GM23338 (cell line): ENCODE measurements around the gene FBXO9. TPM values are rescaled to one million over a fixed set of nuclear protein-coding genes. Genes with fewer than 3 reads are reported as not detected.

ENCODE experiments used
- CREB1 ChIP-seq: fragments of 250-450 bp; sonication (Bioruptor Pico); IDR thresholded peaks from 2 replicates; pipeline ENCODE4 v1.5.0; 2020; ENCODE audit warnings: low read depth, mild to moderate bottlenecking, moderate library complexity
- CTCF ChIP-seq, 2 experiments: fragments of 200-600 bp in 1 of 2; sonication (generic) in 1 of 2; conservative IDR thresholded peaks; 2 replicates each; pipeline versions ENCODE4 v1.5.1 to v1.6.1; 2016 to 2017; ENCODE audit warnings: antibody characterized with exemption in 2 of 2, low read depth in 2 of 2, mild to moderate bottlenecking in 2 of 2, moderate library complexity in 1 of 2
- EZH2 ChIP-seq: fragments of 200-600 bp; sonication (generic); IDR thresholded peaks from one replicate; pipeline ENCODE4 v1.8.0; 2017; ENCODE audit warnings: antibody characterized with exemption, mild to moderate bottlenecking, low read depth; ENCODE audit not compliant: unreplicated experiment
- EZH2phosphoT487 ChIP-seq: fragments of 200-600 bp; sonication (generic); IDR thresholded peaks from one replicate; pipeline ENCODE4 v1.8.1; 2018; ENCODE audit warnings: antibody characterized with exemption; ENCODE audit not compliant: unreplicated experiment
- JUNB ChIP-seq: IDR thresholded peaks from one replicate; pipeline ENCODE4 v1.6.1; 2016; ENCODE audit warnings: antibody characterized with exemption; ENCODE audit not compliant: unreplicated experiment
- NANOG ChIP-seq: IDR thresholded peaks from 2 replicates; pipeline ENCODE4 v1.6.1; 2016; ENCODE audit warnings: antibody characterized with exemption, borderline replicate concordance
- STAT1 ChIP-seq: IDR thresholded peaks from one replicate; pipeline ENCODE4 v1.6.1; 2016; ENCODE audit warnings: antibody characterized with exemption; ENCODE audit not compliant: unreplicated experiment
- ZNF114 ChIP-seq: fragments of 250-450 bp; sonication (Bioruptor Pico); IDR thresholded peaks from 2 replicates; pipeline ENCODE4 v1.5.0; 2020; ENCODE audit warnings: mild to moderate bottlenecking, moderate library complexity
- ZNF331 ChIP-seq: fragments of 250-450 bp; sonication (Bioruptor Pico); IDR thresholded peaks from 2 replicates; pipeline ENCODE4 v1.5.0; 2020; ENCODE audit warnings: low read depth, mild to moderate bottlenecking, moderate library complexity
- ZNF462 ChIP-seq: fragments of 250-450 bp; sonication (Bioruptor Pico); IDR thresholded peaks from 2 replicates; pipeline ENCODE4 v1.5.0; 2020; ENCODE audit warnings: mild to moderate bottlenecking, moderate library complexity
- polyA plus RNA-seq: library from polyadenylated mRNA; unstranded; fragments of >200 nt; fragmentation: Nextera tagmentation; extraction: Ambion mirVana; gene quantifications from 2 replicates; pipeline ENCODE4 v1.2.1, GENCODE V29; 2016
- total RNA-seq: library from RNA; depleted of rRNA; stranded (reverse); fragments of >200 nt; shearing (Covaris generic); gene quantifications from 2 replicates; pipeline ENCODE4 v1.2.3, GENCODE V29; 2014

FBXO9 gene
- total and polyA plus RNA-seq, 2 experiments from 2014 or later, result 29.8 to 32.8 TPM

- TF ChIP-seq ZNF462 (CRISPR knock-in tag) (no peak), ZNF331 (CRISPR knock-in tag) (no peak), ZNF114 (no peak), JUNB (no peak), CTCF (conservative IDR thresholded peaks at IDR 0.05; ENCODE audit: low read depth in 2 of 2) (no peak), EZH2phosphoT487 (no peak), EZH2 (no peak), STAT1 (no peak), NANOG (no peak), CREB1 (CRISPR knock-in tag) (no peak)
Observed at GRCh38 chr6:53104916-53105315, 39.7 kb downstream of the FBXO9 start (continued).
